Cardiac fibroblast (primary cell): Measurements from ENCODE around the gene MFAP5.

ENCODE experiments used
- DNase-seq, 2 donors: peaks; one replicate each; pipeline versions ENCODE4 v3.0.0 to v3.0.0-alpha.2; 2010; ENCODE audit warnings: low read depth in 2 of 2
- H3K4me3 ChIP-seq, 2 donors: replicated peaks in 1 of 2; 1 replicate in 1 of 2; 2 replicates in 1 of 2; pipeline ENCODE4 v1.5.1; 2011; ENCODE audit warnings: low read depth in 2 of 2, low read length in 2 of 2, mild to moderate bottlenecking in 2 of 2, moderate library complexity in 1 of 2
- TF ChIP-seq, protein P1 (sequence below): IDR thresholded peaks from one replicate; pipeline ENCODE4 v1.5.1; 2011; ENCODE audit warnings: low read depth, mild to moderate bottlenecking, low read length, inconsistent platforms

MFAP5 gene

GRCh38 chr12:8662593-8662992 lies at the start of gene MFAP5:
TSS of gene MFAP5 (minus strand) at chr12:8662826. CDS start at chr12:8662104, 722 bp downstream.
- H3K4me3 ChIP-seq: peak within 1 kb of the TSS in 1 of 2 donors; percentile 50
- peak; percentile 75 to 85 for DNase-seq
- TF ChIP-seq, protein P1, sequence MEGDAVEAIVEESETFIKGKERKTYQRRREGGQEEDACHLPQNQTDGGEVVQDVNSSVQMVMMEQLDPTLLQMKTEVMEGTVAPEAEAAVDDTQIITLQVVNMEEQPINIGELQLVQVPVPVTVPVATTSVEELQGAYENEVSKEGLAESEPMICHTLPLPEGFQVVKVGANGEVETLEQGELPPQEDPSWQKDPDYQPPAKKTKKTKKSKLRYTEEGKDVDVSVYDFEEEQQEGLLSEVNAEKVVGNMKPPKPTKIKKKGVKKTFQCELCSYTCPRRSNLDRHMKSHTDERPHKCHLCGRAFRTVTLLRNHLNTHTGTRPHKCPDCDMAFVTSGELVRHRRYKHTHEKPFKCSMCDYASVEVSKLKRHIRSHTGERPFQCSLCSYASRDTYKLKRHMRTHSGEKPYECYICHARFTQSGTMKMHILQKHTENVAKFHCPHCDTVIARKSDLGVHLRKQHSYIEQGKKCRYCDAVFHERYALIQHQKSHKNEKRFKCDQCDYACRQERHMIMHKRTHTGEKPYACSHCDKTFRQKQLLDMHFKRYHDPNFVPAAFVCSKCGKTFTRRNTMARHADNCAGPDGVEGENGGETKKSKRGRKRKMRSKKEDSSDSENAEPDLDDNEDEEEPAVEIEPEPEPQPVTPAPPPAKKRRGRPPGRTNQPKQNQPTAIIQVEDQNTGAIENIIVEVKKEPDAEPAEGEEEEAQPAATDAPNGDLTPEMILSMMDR: no peak

GRCh38 chr12:8709124-8709830 lies 46.7 kb upstream of the MFAP5 start:
- DNase-seq: peak in 1 of 2 donors; percentile 36
- H3K4me3 ChIP-seq: peak overlapping the region in 1 of 2 donors; percentile 27
- TF ChIP-seq, protein P1: no peak

DNA sequence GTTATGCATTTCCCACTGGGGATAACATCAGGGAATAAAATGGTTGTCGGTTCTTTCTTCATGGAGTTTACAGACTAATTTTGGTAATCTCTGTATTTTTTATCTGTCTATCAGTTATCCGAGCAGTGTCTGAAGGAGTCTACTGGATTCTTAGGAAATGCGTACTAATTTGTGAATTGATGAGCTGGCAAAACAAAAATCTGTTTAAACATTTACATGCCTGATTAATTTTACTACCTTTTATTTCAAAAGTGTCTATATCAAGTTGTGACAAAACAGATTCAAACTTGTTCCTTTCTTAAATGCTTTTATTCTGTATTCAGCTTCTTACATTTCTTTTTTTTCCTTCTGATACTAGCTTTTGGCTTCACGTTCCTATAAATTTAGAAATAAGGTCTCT lies 39.5 kb upstream of the MFAP5 start:
- DNase-seq: no peak
- H3K4me3 ChIP-seq: no peak overlapping the region
- TF ChIP-seq, protein P1: no peak

DNA sequence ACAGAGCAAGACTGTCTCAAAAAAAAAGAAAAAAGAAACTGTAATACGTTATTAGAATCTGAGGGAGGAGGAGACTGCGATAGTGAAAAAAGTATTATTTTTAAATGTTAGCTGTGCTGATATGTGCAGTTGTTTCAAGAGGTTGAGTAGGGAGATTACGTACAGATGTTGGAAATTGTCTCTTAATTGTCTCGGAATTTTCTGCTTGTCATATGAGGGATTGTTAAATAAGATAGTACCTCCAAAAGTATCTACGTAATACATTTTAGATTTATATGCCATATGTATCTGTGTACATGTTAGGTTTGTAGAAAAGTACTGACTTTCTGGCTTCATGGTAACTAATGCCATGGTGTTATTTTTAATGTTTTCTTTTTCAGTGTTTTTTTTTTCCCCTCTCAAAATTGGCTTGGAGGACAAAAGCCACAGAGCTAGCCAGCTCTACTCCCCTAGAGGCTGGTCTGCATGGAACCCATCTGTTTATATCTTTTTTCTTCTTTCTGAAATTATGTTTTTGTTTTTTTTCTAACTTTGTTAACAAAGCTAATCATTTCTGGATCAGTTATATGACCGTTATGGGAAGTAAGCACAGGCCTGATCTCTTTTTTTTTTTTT lies 38.5 kb upstream of the MFAP5 start:
- TF ChIP-seq, protein P1: no peak
- no peak overlapping the region for H3K4me3 ChIP-seq
- no peak for DNase-seq

- H3K4me3 ChIP-seq: no peak overlapping the region
- TF ChIP-seq, protein P1: no peak
- no peak for DNase-seq
These were observed 37.1 kb upstream of the MFAP5 start for GRCh38 chr12:8699714-8700113.

DNA sequence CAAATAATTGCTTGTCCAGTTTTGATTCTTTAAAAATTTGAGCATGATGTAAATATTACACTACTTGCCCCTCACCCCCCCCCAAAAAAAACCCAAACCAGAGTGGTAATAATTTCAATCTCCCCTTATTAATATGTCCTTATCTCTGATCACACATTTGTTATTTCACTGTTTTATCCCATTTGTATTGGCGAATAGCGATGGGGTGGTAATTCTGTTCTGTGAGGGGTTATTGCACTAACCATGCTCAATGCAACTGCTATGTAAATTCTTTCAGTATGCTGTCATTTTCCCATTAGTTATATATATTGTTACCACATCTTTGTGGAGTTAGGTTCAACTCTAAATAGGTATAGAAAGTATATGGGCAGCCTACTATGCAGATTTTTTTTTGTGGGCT lies 36.3 kb upstream of the MFAP5 start:
- TF ChIP-seq, protein P1: no peak
- peak in 1 of 2 donors; percentile 45 for DNase-seq
- peak overlapping the region; percentile 88 to 91 for H3K4me3 ChIP-seq
